ENCODE measurements around the gene BCL2L14. TPM values are rescaled to one million over a fixed set of nuclear protein-coding genes. Genes with fewer than 3 reads are reported as not detected.

Gene BCL2L14
- total RNA-seq, 1 experiment from 2014 or later = not detected

- H3K9me3 ChIP-seq (ENCODE audit: low read depth, low read length, poor library complexity, severe bottlenecking) = no peaks in the 10 kb centered on the region
- no peak for DNase-seq (ENCODE audit: low spot score)
- ChIA-PET POLR2A (ENCODE audit: low non-redundant PET) (no interaction called here), CTCF (no interaction called here)
- TF ChIP-seq CTCF (conservative IDR thresholded peaks at IDR 0.05; ENCODE audit: low read depth, low read length) (no peak), EZH2 (IDR thresholded peaks at IDR 0.05; ENCODE audit: borderline replicate concordance, low read depth, low read length, poor library complexity, severe bottlenecking) (no peak)
- no peak overlapping the region for H3K4me3 ChIP-seq (ENCODE audit: low read depth, low read length, poor library complexity, severe bottlenecking)
- no peaks in the 10 kb centered on the region for H3K27me3 ChIP-seq (replicated peaks; ENCODE audit: insufficient read depth, low read depth, low read length, poor library complexity)
- no peaks in the 10 kb centered on the region for H3K4me1 ChIP-seq (ENCODE audit: insufficient read depth, low read length, poor library complexity, severe bottlenecking)
- intact Hi-C loops (cut with micrococcal nuclease; ENCODE audit: unreplicated experiment) = loop anchor here (10.0 kb wide), 1 partner anchor 118 kb away; the partner anchor contains the start of gene LRP6
- peaks cover 71% of the 10 kb centered on the region for H3K36me3 ChIP-seq (ENCODE audit: insufficient read depth, low read length, poor library complexity, severe bottlenecking)
- no TSS peak for BruUV-seq (replicated peaks)
- H3K27ac ChIP-seq (ENCODE audit: low read depth, low read length, poor library complexity, severe bottlenecking) = no peak overlapping the region
These were observed 76.4 kb downstream of the BCL2L14 start for GRCh38 chr12:12147111-12147510.

Small RNA genes within 50 kb of the gene (microRNA-seq; reads per million reads assigned to microRNA genes)
- not detected for gene MIR1244-4

Other genes starting within 250 kb of the BCL2L14 start
- 97.4 and 108 TPM in 2 replicates for gene LRP6, start 196.1 kb downstream of the BCL2L14 start, total RNA-seq (2021)

Data from A673 (cell line).